Body of pancreas (tissue), 4 donors: ENCODE measurements around the gene GLG1.

Experiments used
- POLR2A ChIP-seq, 3 donors: fragments of 450-650 bp; IDR thresholded peaks; one replicate each; pipeline ENCODE4 v1.6.1; 2016; ENCODE audit warnings: antibody characterized with exemption in 3 of 3, mild to moderate bottlenecking in 2 of 3
- TF ChIP-seq, protein P1 (sequence below), 7 experiments: fragments of 450-650 bp in 4 of 7; fragments of 200-600 bp in 3 of 7; sonication (generic) in 3 of 7; IDR thresholded peaks; one replicate each; pipeline ENCODE4 v1.5.1; 2016 to 2019; ENCODE audit warnings: antibody characterized with exemption in 7 of 7

DNA sequence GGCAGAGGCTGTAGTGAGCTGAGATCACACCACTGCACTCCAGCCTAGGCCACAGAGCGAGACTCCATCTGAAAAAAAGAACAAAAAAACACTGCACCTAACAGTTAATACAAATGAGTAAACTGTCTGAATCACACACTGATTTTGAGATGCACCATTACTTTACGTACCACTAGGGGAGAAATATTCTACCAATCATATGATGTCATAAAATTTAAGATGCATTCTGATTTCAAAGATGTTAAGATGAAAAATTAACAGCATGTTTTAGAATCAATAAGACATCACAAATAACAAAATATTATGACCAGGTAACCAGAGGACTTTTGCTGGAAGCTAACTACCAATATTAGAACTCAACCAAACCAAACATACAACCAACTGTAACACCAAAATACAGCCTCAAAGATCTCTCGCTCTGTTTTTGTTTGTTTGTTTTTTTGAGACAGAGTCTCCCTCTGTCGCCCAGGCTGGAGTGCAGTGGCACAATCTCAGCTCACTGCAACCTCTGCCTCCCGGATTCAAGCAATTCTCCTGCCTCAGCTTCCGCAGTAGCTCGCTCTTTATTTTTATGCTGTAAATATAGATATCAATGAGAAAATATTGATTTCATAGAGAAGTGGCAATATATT lies 31.6 kb downstream of the GLG1 start:
- TF ChIP-seq, protein P1, sequence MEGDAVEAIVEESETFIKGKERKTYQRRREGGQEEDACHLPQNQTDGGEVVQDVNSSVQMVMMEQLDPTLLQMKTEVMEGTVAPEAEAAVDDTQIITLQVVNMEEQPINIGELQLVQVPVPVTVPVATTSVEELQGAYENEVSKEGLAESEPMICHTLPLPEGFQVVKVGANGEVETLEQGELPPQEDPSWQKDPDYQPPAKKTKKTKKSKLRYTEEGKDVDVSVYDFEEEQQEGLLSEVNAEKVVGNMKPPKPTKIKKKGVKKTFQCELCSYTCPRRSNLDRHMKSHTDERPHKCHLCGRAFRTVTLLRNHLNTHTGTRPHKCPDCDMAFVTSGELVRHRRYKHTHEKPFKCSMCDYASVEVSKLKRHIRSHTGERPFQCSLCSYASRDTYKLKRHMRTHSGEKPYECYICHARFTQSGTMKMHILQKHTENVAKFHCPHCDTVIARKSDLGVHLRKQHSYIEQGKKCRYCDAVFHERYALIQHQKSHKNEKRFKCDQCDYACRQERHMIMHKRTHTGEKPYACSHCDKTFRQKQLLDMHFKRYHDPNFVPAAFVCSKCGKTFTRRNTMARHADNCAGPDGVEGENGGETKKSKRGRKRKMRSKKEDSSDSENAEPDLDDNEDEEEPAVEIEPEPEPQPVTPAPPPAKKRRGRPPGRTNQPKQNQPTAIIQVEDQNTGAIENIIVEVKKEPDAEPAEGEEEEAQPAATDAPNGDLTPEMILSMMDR (IDR thresholded peaks at IDR 0.05): no peak
- TF ChIP-seq POLR2A (IDR thresholded peaks at IDR 0.05): no peak
